Esophagus muscularis mucosa (tissue), 4 donors: ENCODE results near the gene FGFRL1.

ENCODE experiments used
- CTCF ChIP-seq, 3 experiments: fragments of 200-600 bp in 2 of 3; fragments of 450-650 bp in 1 of 3; sonication (generic) in 2 of 3; IDR thresholded peaks; one replicate each; pipeline ENCODE4 v1.5.1; 2017 to 2019; ENCODE audit warnings: antibody characterized with exemption in 3 of 3, mild to moderate bottlenecking in 2 of 3, moderate library complexity in 1 of 3
- EP300 ChIP-seq: sonication (generic); formaldehyde crosslinking; IDR thresholded peaks from one replicate; pipeline ENCODE4 v1.6.1; 2017; ENCODE audit warnings: antibody characterized with exemption
- POLR2A ChIP-seq: fragments of 450-650 bp; IDR thresholded peaks from one replicate; pipeline ENCODE4 v1.6.1; 2017; ENCODE audit warnings: antibody characterized with exemption, moderate library complexity, mild to moderate bottlenecking, low read depth
- POLR2AphosphoS5 ChIP-seq, 2 donors: sonication (generic); formaldehyde crosslinking; IDR thresholded peaks; one replicate each; pipeline ENCODE4 v1.6.1; 2017; ENCODE audit warnings: antibody characterized with exemption in 2 of 2

DNA sequence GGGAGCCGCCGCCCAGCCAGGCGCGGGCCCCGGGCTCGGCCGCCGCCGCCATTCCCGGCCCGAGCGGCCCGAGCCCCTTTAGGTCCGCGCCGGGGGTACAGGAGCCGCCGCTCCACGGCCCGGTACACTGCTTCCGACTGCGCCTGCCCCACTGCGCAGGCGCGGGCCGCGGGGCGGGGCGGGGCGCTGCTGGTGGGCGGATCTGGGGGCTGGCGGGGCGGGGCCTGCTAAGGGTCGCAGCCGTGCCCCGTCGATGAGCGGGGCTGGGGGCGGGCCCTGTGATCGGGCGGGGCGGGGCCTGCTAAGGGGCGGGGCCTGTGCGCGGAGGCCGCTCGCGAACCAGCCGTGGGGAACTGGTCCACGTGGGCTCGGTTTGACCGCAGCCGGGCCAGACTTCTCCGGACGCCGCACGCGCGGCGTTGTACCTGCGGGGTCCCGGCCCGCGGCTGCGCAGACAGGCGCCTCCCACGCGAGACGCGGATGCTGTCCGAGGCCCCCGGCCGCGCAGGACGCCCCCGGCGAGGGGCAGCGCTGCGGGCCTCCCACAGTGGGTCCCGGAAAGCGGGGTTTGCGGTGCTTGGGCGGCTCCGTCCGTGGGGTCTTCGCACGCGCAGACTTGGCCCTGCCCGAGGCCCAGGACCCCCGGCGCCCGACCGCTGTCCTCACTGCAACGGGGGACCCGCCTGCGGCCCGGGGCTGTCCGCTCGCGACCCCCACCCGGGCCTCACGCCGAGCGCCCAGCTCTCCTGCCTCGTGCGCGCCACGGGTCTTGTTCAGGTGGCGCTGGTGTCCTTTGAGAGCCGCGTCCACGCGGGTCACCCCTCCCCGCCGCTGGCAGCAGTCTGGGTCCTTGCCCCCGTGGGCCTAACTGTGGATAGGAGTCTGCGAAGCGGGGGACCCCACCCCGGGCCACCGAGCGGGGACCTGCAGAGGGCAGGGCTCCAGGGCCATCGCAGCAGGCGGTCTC is 37.7 kb upstream of the FGFRL1 start, which contains the start of gene DGKQ:
- TF ChIP-seq CTCF (IDR thresholded peaks at IDR 0.05) (peak in 1 of 3 experiments; percentile 2), EP300 (no peak), POLR2AphosphoS5 (IDR thresholded peaks at IDR 0.05) (peak in 1 of 2 donors; percentile 16), POLR2A (no peak)
